ENCODE measurements around the gene MYH9. TPM values are rescaled to one million over a fixed set of nuclear protein-coding genes. Genes with fewer than 3 reads are reported as not detected.
A peak's percentile ranks its signal among the peaks of the same experiment; 100 is the strongest.

Gene MYH9
- total and polyA plus RNA-seq, 4 donors: 32.3 to 150 (median 98.7) TPM

GRCh38 chr22:36325154-36326031 lies 62.4 kb downstream of the MYH9 start:
- no peak overlapping the region for H3K9ac ChIP-seq (ENCODE audit: low read depth in 1 of 2, low read length in 2 of 2)
- 86% methylated on average over 27 of the region's 27 CpGs for whole genome bisulfite sequencing
- peak overlapping the region; percentile 62 to 66 for H3K27ac ChIP-seq (ENCODE audit: low read depth in 1 of 2, low read length in 2 of 2)
- H3K9me3 ChIP-seq (ENCODE audit: control insufficient read depth in 4 of 4, low read length in 3 of 4): no peaks in the 10 kb centered on the region
- no peak for DNase-seq (ENCODE audit: low spot score)
- no peaks in the 10 kb centered on the region for H3K27me3 ChIP-seq (ENCODE audit: control insufficient read depth in 4 of 4, insufficient read depth in 4 of 4, low read length in 3 of 4)
- H3K4me3 ChIP-seq (ENCODE audit: low read depth in 1 of 3, low read length in 3 of 3): no peak overlapping the region
- H3K36me3 ChIP-seq (ENCODE audit: control insufficient read depth in 4 of 4, insufficient read depth in 3 of 4, low read depth in 1 of 4, low read length in 3 of 4): peaks cover 9 to 49% (median 39%) of the 10 kb centered on the region in 4 donors
- TF ChIP-seq RAD21 (IDR thresholded peaks at IDR 0.05): no peak
- peaks cover 17 to 55% (median 35%) of the 10 kb centered on the region in 4 donors for H3K4me1 ChIP-seq (ENCODE audit: control insufficient read depth in 4 of 4, insufficient read depth in 4 of 4, low read length in 3 of 4)

- DNase-seq (ENCODE audit: low spot score): no peak
- no peak overlapping the region for H3K4me3 ChIP-seq (ENCODE audit: low read depth in 1 of 3, low read length in 3 of 3)
- 41% methylated on average over 11 of the region's 11 CpGs for WGBS
- TF ChIP-seq RAD21 (IDR thresholded peaks at IDR 0.05) (peak in 1 of 2 donors; percentile 10), YY1 (IDR thresholded peaks at IDR 0.05) (no peak), HNF4A (conservative IDR thresholded peaks at IDR 0.05) (peak in 1 of 2 donors; percentile 20), RXRA (IDR thresholded peaks at IDR 0.05) (peak in 1 of 2 donors; percentile 16)
- H3K9me3 ChIP-seq (ENCODE audit: control insufficient read depth in 4 of 4, low read length in 3 of 4): no peaks in the 10 kb centered on the region
- peaks cover 10 to 56% (median 38%) of the 10 kb centered on the region in 4 donors for H3K36me3 ChIP-seq (ENCODE audit: control insufficient read depth in 4 of 4, insufficient read depth in 3 of 4, low read depth in 1 of 4, low read length in 3 of 4)
- H3K27me3 ChIP-seq (ENCODE audit: control insufficient read depth in 4 of 4, insufficient read depth in 4 of 4, low read length in 3 of 4): no peaks in the 10 kb centered on the region
- peak overlapping the region; percentile 62 to 66 for H3K27ac ChIP-seq (ENCODE audit: low read depth in 1 of 2, low read length in 2 of 2)
- H3K9ac ChIP-seq (ENCODE audit: low read depth in 1 of 2, low read length in 2 of 2): no peak overlapping the region
- H3K4me1 ChIP-seq (ENCODE audit: control insufficient read depth in 4 of 4, insufficient read depth in 4 of 4, low read length in 3 of 4): peaks cover 16 to 45% (median 26%) of the 10 kb centered on the region in 4 donors
Measured at GRCh38 chr22:36324414-36324813, 63.4 kb downstream of the MYH9 start.

GRCh38 chr22:36323855-36324331 lies 63.9 kb downstream of the MYH9 start:
- Histone ChIP-seq H3K36me3 (ENCODE audit: control insufficient read depth in 4 of 4, insufficient read depth in 3 of 4, low read depth in 1 of 4, low read length in 3 of 4) (peaks cover 11 to 61% (median 42%) of the 10 kb centered on the region in 4 donors), H3K27ac (ENCODE audit: low read depth in 1 of 2, low read length in 2 of 2) (peak overlapping the region; percentile 62 to 66), H3K4me1 (ENCODE audit: control insufficient read depth in 4 of 4, insufficient read depth in 4 of 4, low read length in 3 of 4) (peaks cover 13 to 41% (median 26%) of the 10 kb centered on the region in 4 donors), H3K9me3 (ENCODE audit: control insufficient read depth in 4 of 4, low read length in 3 of 4) (no peaks in the 10 kb centered on the region), H3K4me3 (ENCODE audit: low read depth in 1 of 3, low read length in 3 of 3) (no peak overlapping the region), H3K27me3 (ENCODE audit: control insufficient read depth in 4 of 4, insufficient read depth in 4 of 4, low read length in 3 of 4) (no peaks in the 10 kb centered on the region), H3K9ac (ENCODE audit: low read depth in 1 of 2, low read length in 2 of 2) (no peak overlapping the region)
- no peak for DNase-seq (ENCODE audit: low spot score)
- WGBS: 69% methylated on average over 21 of the region's 21 CpGs
- TF ChIP-seq REST (IDR thresholded peaks at IDR 0.05) (no peak), RXRA (IDR thresholded peaks at IDR 0.05) (peak in 1 of 2 donors; percentile 6), NR2F2 (IDR thresholded peaks at IDR 0.05) (peak; percentile 72)
